ENCODE measurements around the gene ERCC6.

Gene ERCC6

DNA sequence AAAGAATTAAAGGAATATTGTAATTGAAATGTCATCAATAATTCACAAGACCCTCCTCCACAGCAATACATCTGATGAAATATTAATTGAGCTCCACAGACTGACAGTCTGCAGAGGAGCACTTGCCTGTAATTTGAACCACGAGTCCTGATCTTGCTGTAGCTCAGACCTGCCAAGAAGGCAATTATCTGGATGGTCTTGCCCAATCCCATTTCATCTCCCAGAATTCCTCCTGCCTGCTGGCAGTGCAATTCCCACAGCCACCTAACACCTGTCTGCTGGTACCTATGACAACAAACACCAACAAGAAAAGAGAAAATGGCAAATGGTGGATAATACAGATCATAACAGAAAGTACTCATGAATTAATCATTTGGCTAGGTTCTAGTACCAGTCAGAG, 38.5 kb downstream of the ERCC6 start:
- TF ChIP-seq CEBPB (IDR thresholded peaks at IDR 0.05) (peak; percentile 52; the same call in 1 of the 2 replicates), FOXM1 (IDR thresholded peaks at IDR 0.05; ENCODE audit: borderline replicate concordance, low read depth) (no peak), RAD21 (IDR thresholded peaks at IDR 0.05; ENCODE audit: low read depth) (no peak), EP300 (IDR thresholded peaks at IDR 0.05; ENCODE audit: borderline replicate concordance) (no peak), NFIC (IDR thresholded peaks at IDR 0.05) (no peak)
- TF ChIP-seq, protein P1, sequence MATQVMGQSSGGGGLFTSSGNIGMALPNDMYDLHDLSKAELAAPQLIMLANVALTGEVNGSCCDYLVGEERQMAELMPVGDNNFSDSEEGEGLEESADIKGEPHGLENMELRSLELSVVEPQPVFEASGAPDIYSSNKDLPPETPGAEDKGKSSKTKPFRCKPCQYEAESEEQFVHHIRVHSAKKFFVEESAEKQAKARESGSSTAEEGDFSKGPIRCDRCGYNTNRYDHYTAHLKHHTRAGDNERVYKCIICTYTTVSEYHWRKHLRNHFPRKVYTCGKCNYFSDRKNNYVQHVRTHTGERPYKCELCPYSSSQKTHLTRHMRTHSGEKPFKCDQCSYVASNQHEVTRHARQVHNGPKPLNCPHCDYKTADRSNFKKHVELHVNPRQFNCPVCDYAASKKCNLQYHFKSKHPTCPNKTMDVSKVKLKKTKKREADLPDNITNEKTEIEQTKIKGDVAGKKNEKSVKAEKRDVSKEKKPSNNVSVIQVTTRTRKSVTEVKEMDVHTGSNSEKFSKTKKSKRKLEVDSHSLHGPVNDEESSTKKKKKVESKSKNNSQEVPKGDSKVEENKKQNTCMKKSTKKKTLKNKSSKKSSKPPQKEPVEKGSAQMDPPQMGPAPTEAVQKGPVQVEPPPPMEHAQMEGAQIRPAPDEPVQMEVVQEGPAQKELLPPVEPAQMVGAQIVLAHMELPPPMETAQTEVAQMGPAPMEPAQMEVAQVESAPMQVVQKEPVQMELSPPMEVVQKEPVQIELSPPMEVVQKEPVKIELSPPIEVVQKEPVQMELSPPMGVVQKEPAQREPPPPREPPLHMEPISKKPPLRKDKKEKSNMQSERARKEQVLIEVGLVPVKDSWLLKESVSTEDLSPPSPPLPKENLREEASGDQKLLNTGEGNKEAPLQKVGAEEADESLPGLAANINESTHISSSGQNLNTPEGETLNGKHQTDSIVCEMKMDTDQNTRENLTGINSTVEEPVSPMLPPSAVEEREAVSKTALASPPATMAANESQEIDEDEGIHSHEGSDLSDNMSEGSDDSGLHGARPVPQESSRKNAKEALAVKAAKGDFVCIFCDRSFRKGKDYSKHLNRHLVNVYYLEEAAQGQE (IDR thresholded peaks at IDR 0.05; ENCODE audit: low read depth): no peak

DNA sequence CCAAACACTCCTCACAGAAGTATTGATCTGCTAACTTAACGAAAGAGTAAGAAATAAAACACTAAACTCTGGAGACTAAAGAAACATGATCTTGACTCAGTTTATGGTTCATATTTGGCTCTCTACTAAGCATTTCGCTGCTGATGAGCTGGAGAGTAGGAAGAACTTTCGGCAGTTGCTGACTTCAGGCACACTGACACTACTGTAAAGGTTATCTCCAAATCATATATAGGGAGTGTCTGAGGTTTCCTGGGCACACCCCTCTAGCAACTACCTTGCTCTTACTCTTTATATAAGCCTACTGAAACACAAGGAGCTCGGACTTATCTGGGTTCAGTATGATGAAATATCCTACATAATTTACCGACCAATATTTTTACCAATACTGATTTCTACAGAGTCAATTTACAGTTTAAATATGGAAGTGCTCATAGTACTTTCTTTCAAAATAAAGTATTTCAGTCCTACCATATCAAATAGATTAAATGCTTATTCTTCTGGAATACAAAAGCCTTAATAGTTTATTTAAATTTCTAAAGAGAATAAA, 39.5 kb downstream of the ERCC6 start:
- TF ChIP-seq, protein P2, sequence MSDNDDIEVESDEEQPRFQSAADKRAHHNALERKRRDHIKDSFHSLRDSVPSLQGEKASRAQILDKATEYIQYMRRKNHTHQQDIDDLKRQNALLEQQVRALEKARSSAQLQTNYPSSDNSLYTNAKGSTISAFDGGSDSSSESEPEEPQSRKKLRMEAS (IDR thresholded peaks at IDR 0.05): no peak
- TF ChIP-seq CREB1 (IDR thresholded peaks at IDR 0.05; ENCODE audit: low read depth): no peak
- TF ChIP-seq, protein P1 (IDR thresholded peaks at IDR 0.05; ENCODE audit: low read depth): no peak
- no peak for TF ChIP-seq RAD21 (IDR thresholded peaks at IDR 0.05; ENCODE audit: low read depth)
- TF ChIP-seq CEBPB (IDR thresholded peaks at IDR 0.05): no peak
- no peak for TF ChIP-seq EGR1 (IDR thresholded peaks at IDR 0.05)
- TF ChIP-seq YY1 (IDR thresholded peaks at IDR 0.05; ENCODE audit: low read depth): no peak
- no peak for TF ChIP-seq TCF12 (IDR thresholded peaks at IDR 0.05; ENCODE audit: low read depth)
- TF ChIP-seq TAF1 (IDR thresholded peaks at IDR 0.05; ENCODE audit: low read depth): no peak
- no peak for TF ChIP-seq EP300 (IDR thresholded peaks at IDR 0.05; ENCODE audit: borderline replicate concordance)
- no peak for TF ChIP-seq TEAD4 (IDR thresholded peaks at IDR 0.05)

DNA sequence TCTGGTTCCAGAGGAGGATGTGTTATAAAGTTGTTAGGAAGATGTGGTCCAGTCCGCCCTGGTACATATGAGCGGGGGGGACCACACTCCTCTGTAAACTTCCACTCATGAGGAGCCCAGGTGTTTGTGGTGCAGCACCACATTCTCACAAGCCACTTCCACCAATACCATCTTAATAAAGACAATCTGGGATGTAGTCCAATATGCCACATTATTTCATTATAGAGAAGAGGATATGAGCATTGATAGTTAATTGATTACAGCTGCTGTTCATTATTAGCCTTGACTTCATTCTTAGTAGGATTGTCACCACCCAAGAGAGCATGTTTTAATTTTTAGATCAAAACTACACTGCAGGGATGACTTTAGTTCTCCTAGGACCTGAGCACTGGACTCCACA, 40.5 kb downstream of the ERCC6 start:
- TF ChIP-seq YY1 (IDR thresholded peaks at IDR 0.05; ENCODE audit: low read depth): no peak
- TF ChIP-seq, protein P2 (IDR thresholded peaks at IDR 0.05): no peak
- no peak for TF ChIP-seq TCF12 (IDR thresholded peaks at IDR 0.05; ENCODE audit: low read depth)
- no peak for TF ChIP-seq TAF1 (IDR thresholded peaks at IDR 0.05; ENCODE audit: low read depth)
- no peak for TF ChIP-seq EP300 (IDR thresholded peaks at IDR 0.05; ENCODE audit: borderline replicate concordance)
- no peak for TF ChIP-seq EGR1 (IDR thresholded peaks at IDR 0.05)
- no peak for TF ChIP-seq RAD21 (IDR thresholded peaks at IDR 0.05; ENCODE audit: low read depth)
- TF ChIP-seq, protein P3, sequence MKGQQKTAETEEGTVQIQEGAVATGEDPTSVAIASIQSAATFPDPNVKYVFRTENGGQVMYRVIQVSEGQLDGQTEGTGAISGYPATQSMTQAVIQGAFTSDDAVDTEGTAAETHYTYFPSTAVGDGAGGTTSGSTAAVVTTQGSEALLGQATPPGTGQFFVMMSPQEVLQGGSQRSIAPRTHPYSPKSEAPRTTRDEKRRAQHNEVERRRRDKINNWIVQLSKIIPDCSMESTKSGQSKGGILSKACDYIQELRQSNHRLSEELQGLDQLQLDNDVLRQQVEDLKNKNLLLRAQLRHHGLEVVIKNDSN (IDR thresholded peaks at IDR 0.05): no peak
- TF ChIP-seq ZBTB7A (IDR thresholded peaks at IDR 0.05; ENCODE audit: low read depth): no peak
- no peak for TF ChIP-seq NFIC (IDR thresholded peaks at IDR 0.05)
- TF ChIP-seq FOXM1 (IDR thresholded peaks at IDR 0.05; ENCODE audit: borderline replicate concordance, low read depth): no peak
- no peak for TF ChIP-seq TEAD4 (IDR thresholded peaks at IDR 0.05)
- TF ChIP-seq, protein P1 (IDR thresholded peaks at IDR 0.05; ENCODE audit: low read depth): no peak
- no peak for TF ChIP-seq CEBPB (IDR thresholded peaks at IDR 0.05)
- TF ChIP-seq CREB1 (IDR thresholded peaks at IDR 0.05; ENCODE audit: low read depth): no peak

DNA sequence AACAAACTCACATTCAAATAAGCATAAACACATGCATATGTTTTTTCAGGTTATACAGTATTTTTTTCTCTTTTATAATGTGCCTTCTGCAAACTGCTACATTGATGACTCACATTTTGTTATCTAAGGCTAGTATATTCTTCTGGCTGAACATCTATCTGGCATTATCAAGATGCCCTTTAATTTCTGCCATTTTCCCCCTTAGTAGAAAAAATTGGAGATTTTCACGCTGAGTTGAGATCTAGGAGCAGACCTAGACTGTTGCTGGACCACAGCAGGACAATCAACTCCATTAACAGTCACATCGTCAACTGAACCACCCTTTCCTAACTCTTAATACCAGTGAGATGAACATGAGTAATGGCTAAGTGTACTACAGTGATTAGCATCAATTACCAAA, 41.6 kb downstream of the ERCC6 start:
- TF ChIP-seq ZBTB7A (IDR thresholded peaks at IDR 0.05; ENCODE audit: low read depth) (no peak), FOXM1 (IDR thresholded peaks at IDR 0.05; ENCODE audit: borderline replicate concordance, low read depth) (no peak), YY1 (IDR thresholded peaks at IDR 0.05; ENCODE audit: low read depth) (no peak), EP300 (IDR thresholded peaks at IDR 0.05; ENCODE audit: borderline replicate concordance) (no peak), NFIC (IDR thresholded peaks at IDR 0.05) (no peak), TAF1 (IDR thresholded peaks at IDR 0.05; ENCODE audit: low read depth) (no peak), TEAD4 (IDR thresholded peaks at IDR 0.05) (no peak)
- TF ChIP-seq, protein P1 (IDR thresholded peaks at IDR 0.05; ENCODE audit: low read depth): no peak

Data from Ishikawa (cell line).